Pancreas (tissue), 10 donors: ENCODE results near the gene BLID. TPM values are rescaled to one million over a fixed set of nuclear protein-coding genes. Genes with fewer than 3 reads are reported as not detected.

Source experiments
- ATAC-seq, 4 donors: fragments of 200-7000 bp; cut with Tn5 transposase; one replicate each; pipeline versions ENCODE4 v1.8.0 to v1.9.1; 2020; ENCODE audit warnings: mild to moderate bottlenecking in 4 of 4, moderate library complexity in 4 of 4
- DNase-seq, 6 donors: peaks; one replicate each; pipeline ENCODE4 v3.0.0-alpha.2; 2020
- FAIRE-seq: peaks from 2 replicates; lab custom pipeline; 2012; peaks lifted over from hg19 to GRCh38; lab: Jason Lieb, UNC
- H3K27ac ChIP-seq, 4 donors: fragments of 200-600 bp; sonication (generic); 1 replicate in 3 of 4; 2 replicates in 1 of 4; pipeline versions ENCODE4 v1.5.0 to v1.8.0; 2020
- H3K27me3 ChIP-seq, 4 donors: fragments of 200-600 bp; one replicate each; pipeline ENCODE4 v1.8.0; 2021
- H3K36me3 ChIP-seq, 3 donors: fragments of 200-600 bp; sonication (generic) in 1 of 3; one replicate each; pipeline versions ENCODE4 v1.5.0 to v1.8.0; 2020 to 2021
- H3K4me1 ChIP-seq, 3 donors: fragments of 200-600 bp; one replicate each; pipeline ENCODE4 v1.8.0; 2021
- H3K4me3 ChIP-seq, 4 donors: fragments of 200-600 bp; sonication (generic) in 2 of 4; one replicate each; pipeline versions ENCODE4 v1.5.0 to v1.8.0; 2020 to 2021
- H3K9me3 ChIP-seq, 4 donors: fragments of 200-600 bp; one replicate each; pipeline ENCODE4 v1.8.0; 2021
- CTCF ChIP-seq, 4 donors: fragments of 200-600 bp; sonication (generic) in 3 of 4; IDR thresholded peaks; one replicate each; pipeline versions ENCODE4 v1.5.0 to v1.8.0; 2021; ENCODE audit warnings: antibody characterized with exemption in 4 of 4
- WGBS, 2 donors: extraction: QIAGEN DNeasy Blood & Tissue Kit; methylation state at CpG; one replicate each; pipeline ENCODE4 v1.1.7; 2013; 5-methylcytosine and 5-hydroxymethylcytosine counted together
- intact Hi-C, 3 donors: fragments of 100-400 bp; cut with DNase I; formaldehyde crosslinking; loops; one replicate each; pipeline versions ENCODE4 v1.11.1 to v1.14.2; 2022
- polyA plus RNA-seq, 2 donors: library from polyadenylated mRNA; stranded (reverse); fragments of 200-250 nt; gene quantifications; one replicate each; pipeline ENCODE4 v1.2.3, GENCODE V29; 2013
- total RNA-seq, 6 donors: library from RNA; stranded (reverse); fragmentation: NEBNext Ultra II Directional in 4 of 6; extraction: Animal tissue kit (Norgen Biotek cat#: 25700) in 4 of 6; gene quantifications; one replicate each; pipeline versions ENCODE4 v1.2.1 to v1.2.4, GENCODE V29; 2021 to 2023
- donor health status: healthy with polysubstance abuse.
- donor health status: DM: no; HTN: no; CAD: no; lungs with moderate emphysema.
- donor health status: DM: no; HTN: no; CAD: no.
- donor health status: control.
- donor health status: control.
- donor health status: Bipolar disorder and iron deficiency.
- donor health status: DM: yes; HTN: yes; CAD: no.
- donor health status: DM: no; HTN: no; CAD: no.
- donor health status: DM: no; HTN: no; CAD: no.
- donor health status: DM: yes; HTN: yes; CAD: no.

The BLID gene
- total and polyA plus RNA-seq, 8 donors = not detected

DNA sequence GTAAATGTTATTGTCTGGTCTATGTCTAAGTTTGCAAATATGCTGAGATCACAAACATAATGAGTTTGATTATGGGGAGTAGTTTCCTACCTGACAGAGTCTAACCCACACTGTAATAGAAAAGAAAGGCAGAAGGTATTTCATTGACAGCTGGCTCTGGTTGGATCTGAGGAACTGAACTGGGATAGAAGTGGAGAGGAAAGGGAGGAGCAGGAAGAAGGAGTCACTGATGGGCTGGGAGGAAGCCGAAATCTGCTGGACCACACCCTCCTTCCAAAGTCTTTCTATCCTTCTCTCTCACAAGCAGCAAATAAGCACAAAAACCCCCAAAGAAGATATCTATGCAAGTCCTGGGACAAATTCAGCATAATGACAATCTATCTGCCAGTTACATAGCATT is 11.7 kb downstream of the BLID start:
- intact Hi-C loops = loop anchor here in 2 of 3 donors (5.0 to 10.0 kb wide), 2 partner anchors 447 to 450 kb away; no protein-coding TSS in a partner anchor
- 56 to 88% methylated on average over 1 of the region's 1 CpG for WGBS, 2 donors
- Histone ChIP-seq H3K36me3 (no peaks in the 10 kb centered on the region), H3K27ac (no peak overlapping the region), H3K27me3 (peaks cover 0 to under 1% (median 0%) of the 10 kb centered on the region in 4 donors), H3K9me3 (no peaks in the 10 kb centered on the region), H3K4me1 (no peaks in the 10 kb centered on the region), H3K4me3 (no peak overlapping the region)
- DNase-seq (no peak), FAIRE-seq (no peak), ATAC-seq (no peak)
- no peak for TF ChIP-seq CTCF (IDR thresholded peaks at IDR 0.05)

DNA sequence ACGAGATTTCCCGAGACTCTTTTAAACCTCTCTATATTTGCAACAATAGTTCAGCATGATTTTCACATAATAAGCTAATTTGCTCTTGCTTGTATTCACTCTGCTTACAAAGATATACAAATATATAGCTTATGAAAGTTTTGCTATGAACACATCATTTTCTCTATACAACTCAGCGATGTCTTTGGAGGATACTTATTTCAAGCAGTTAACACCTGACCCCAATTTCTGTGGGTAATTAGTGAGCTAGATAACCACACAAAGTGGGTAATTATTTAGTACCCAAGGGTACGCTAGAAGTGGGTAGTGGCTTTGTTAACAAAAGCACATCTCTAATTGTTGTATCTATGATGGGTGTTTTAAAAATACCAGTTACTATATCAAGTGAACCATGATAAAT is 12.3 kb downstream of the BLID start:
- 72 to 79% methylated on average over 4 of the region's 4 CpGs for WGBS, 2 donors
- no peak for FAIRE-seq
- H3K4me1 ChIP-seq = no peaks in the 10 kb centered on the region
- intact Hi-C loops = loop anchor here in 2 of 3 donors (5.0 to 10.0 kb wide), 2 partner anchors 446 to 449 kb away; no protein-coding TSS in a partner anchor
- no peak overlapping the region for H3K4me3 ChIP-seq
- no peak for TF ChIP-seq CTCF (IDR thresholded peaks at IDR 0.05)
- no peaks in the 10 kb centered on the region for H3K36me3 ChIP-seq
- peaks cover 0 to 6% (median under 1%) of the 10 kb centered on the region in 4 donors for H3K27me3 ChIP-seq
- ATAC-seq = no peak
- no peak overlapping the region for H3K27ac ChIP-seq
- no peak for DNase-seq
- H3K9me3 ChIP-seq = no peaks in the 10 kb centered on the region

- 72 to 79% methylated on average over 6 of the region's 6 CpGs for whole genome bisulfite sequencing, 2 donors
- no peaks in the 10 kb centered on the region for H3K4me1 ChIP-seq
- H3K27me3 ChIP-seq = peaks cover 0 to 6% (median 2%) of the 10 kb centered on the region in 4 donors
- TF ChIP-seq CTCF (IDR thresholded peaks at IDR 0.05) = no peak
- no peaks in the 10 kb centered on the region for H3K36me3 ChIP-seq
- no peak overlapping the region for H3K27ac ChIP-seq
- no peak overlapping the region for H3K4me3 ChIP-seq
- intact Hi-C loops = loop anchor here in 2 of 3 donors (5.0 to 10.0 kb wide), 2 partner anchors 446 to 449 kb away; no protein-coding TSS in a partner anchor
- no peaks in the 10 kb centered on the region for H3K9me3 ChIP-seq
- DNase-seq = no peak
- no peak for FAIRE-seq
- ATAC-seq = no peak
These were observed 12.7 kb downstream of the BLID start for GRCh38 chr11:122103321-122103720.

- peaks cover 0 to 6% (median 3%) of the 10 kb centered on the region in 4 donors for H3K27me3 ChIP-seq
- 61 to 66% methylated on average over 4 of the region's 4 CpGs for WGBS, 2 donors
- no peak for ATAC-seq
- H3K9me3 ChIP-seq = no peaks in the 10 kb centered on the region
- DNase-seq = no peak
- TF ChIP-seq CTCF (IDR thresholded peaks at IDR 0.05) = no peak
- no peak for FAIRE-seq
- H3K4me3 ChIP-seq = no peak overlapping the region
- intact Hi-C loops = loop anchor here in 2 of 3 donors (5.0 to 10.0 kb wide), 2 partner anchors 445 to 448 kb away; no protein-coding TSS in a partner anchor
- no peaks in the 10 kb centered on the region for H3K4me1 ChIP-seq
- H3K36me3 ChIP-seq = no peaks in the 10 kb centered on the region
- peak overlapping the region in 1 of 4 donors; percentile 83 for H3K27ac ChIP-seq
These were observed 13.6 kb downstream of the BLID start for GRCh38 chr11:122102426-122102825.

- Histone ChIP-seq H3K27me3 (peaks cover 0 to 6% (median 3%) of the 10 kb centered on the region in 4 donors), H3K27ac (peak overlapping the region; percentile 35 to 83 (median 62)), H3K4me1 (no peaks in the 10 kb centered on the region), H3K9me3 (no peaks in the 10 kb centered on the region), H3K4me3 (peak overlapping the region in 3 of 4 donors; percentile 7 to 42 (median 33)), H3K36me3 (no peaks in the 10 kb centered on the region)
- FAIRE-seq (no peak), ATAC-seq (peak; percentile 76 to 87 (median 83)), DNase-seq (peak; percentile 22 to 55 (median 42))
- TF ChIP-seq CTCF (IDR thresholded peaks at IDR 0.05) = peak in 2 of 4 donors; percentile 13 to 33
- intact Hi-C loops = loop anchor here in 2 of 3 donors (5.0 to 10.0 kb wide), 2 partner anchors 444 to 447 kb away; no protein-coding TSS in a partner anchor
- 3 to 4% methylated on average over 13 of the region's 13 CpGs for WGBS, 2 donors
These were observed 14.3 kb downstream of the BLID start for GRCh38 chr11:122101625-122102291.
